Daoy (cell line): ENCODE measurements around the gene CARD18. TPM values are rescaled to one million over a fixed set of nuclear protein-coding genes. Genes with fewer than 3 reads are reported as not detected.

Source experiments
- total RNA-seq: library from RNA; depleted of rRNA; stranded (reverse); fragments of >200 nt; shearing (Covaris generic); gene quantifications from 2 replicates; pipeline ENCODE4 v1.2.3, GENCODE V29; 2014; rRNA removed

The CARD18 gene
- total RNA-seq, 1 experiment from 2014 or later = 0.80 TPM

Other genes starting within 250 kb of the CARD18 start
- gene CASP12, start 241.3 kb downstream of the CARD18 start, total RNA-seq = not detected in 2 replicates
- gene CASP4, start 171.2 kb downstream of the CARD18 start, total RNA-seq = 132 and 157 TPM in 2 replicates
- gene CASP5, start 116.6 kb downstream of the CARD18 start, total RNA-seq = not detected in 2 replicates
- 6.2 and 9.3 TPM in 2 replicates for gene CASP1, start 104.6 kb downstream of the CARD18 start, total RNA-seq
- 22.2 and 32.5 TPM in 2 replicates for gene CARD16, start 94.4 kb downstream of the CARD18 start, total RNA-seq